RWPE1 (cell line): Measurements from ENCODE around the gene C9orf50.

Source experiments
- CTCF ChIA-PET: fragments of 350-600 bp; sonication (Branson Sonifier 250); formaldehyde crosslinking; extraction: SDS; loops from one replicate; lab custom pipeline; 2021; lab: Yijun Ruan, JAX
- POLR2A ChIA-PET: fragments of 400-600 bp; formaldehyde crosslinking; extraction: SDS; loops from one replicate; lab custom pipeline; 2020; ENCODE audit warnings: antibody characterized with exemption; ENCODE audit not compliant: low non-redundant PET; lab: Yijun Ruan, JAX
- DNase-seq: peaks from one replicate; pipeline ENCODE4 v3.0.0; 2012; ENCODE audit warnings: low spot score
- H3K27ac ChIP-seq: fragments of 450-650 bp; 2 replicates; pipeline ENCODE4 v1.5.1; 2017
- CTCF ChIP-seq: fragments of 450-650 bp; conservative IDR thresholded peaks from 2 replicates; pipeline ENCODE4 v1.5.1; 2017; ENCODE audit warnings: low read depth, mild to moderate bottlenecking

C9orf50 gene

GRCh38 chr9:129649726-129650679 lies 29.1 kb upstream of the C9orf50 start:
- ChIA-PET POLR2A (no interaction called here), CTCF (interaction anchor here (0.6 to 0.7 kb wide), 3 partner anchors 140 to 824 kb away, joined by 3 to 5 read pairs (median 4); no protein-coding TSS in a partner anchor)
- H3K27ac ChIP-seq = no peak overlapping the region
- TF ChIP-seq CTCF = no peak
- DNase-seq = no peak

- no peak for TF ChIP-seq CTCF
- POLR2A ChIA-PET = no interaction called here
- DNase-seq = no peak
- H3K27ac ChIP-seq = no peak overlapping the region
- CTCF ChIA-PET = no interaction called here
Measured at GRCh38 chr9:129648764-129649115, 27.8 kb upstream of the C9orf50 start.

- DNase-seq = no peak
- H3K27ac ChIP-seq = no peak overlapping the region
Measured at GRCh38 chr9:129648092-129648763, 27.3 kb upstream of the C9orf50 start.

GRCh38 chr9:129647635-129648034 lies 26.7 kb upstream of the C9orf50 start:
- no peak for TF ChIP-seq CTCF
- ChIA-PET POLR2A (no interaction called here), CTCF (no interaction called here)
- DNase-seq = no peak
- no peak overlapping the region for H3K27ac ChIP-seq

More at GRCh38 chr9:129648092-129648763, 27.3 kb upstream of the C9orf50 start:
- ChIA-PET CTCF (no interaction called here), POLR2A (no interaction called here)
- TF ChIP-seq CTCF = no peak

GRCh38 chr9:129646654-129647053 lies 25.8 kb upstream of the C9orf50 start:
- no peak overlapping the region for H3K27ac ChIP-seq
- POLR2A ChIA-PET = no interaction called here
- no peak for DNase-seq
- CTCF ChIA-PET = interaction anchor here (0.6 to 1.4 kb wide), 5 partner anchors 18 to 1481 kb away, joined by 3 to 7 read pairs (median 5); no protein-coding TSS in a partner anchor
- no peak for TF ChIP-seq CTCF

GRCh38 chr9:129646252-129646651 lies 25.4 kb upstream of the C9orf50 start:
- ChIA-PET CTCF (interaction anchor here (0.6 to 1.4 kb wide), 4 partner anchors 35 to 1481 kb away, joined by 3 to 7 read pairs (median 5); no protein-coding TSS in a partner anchor), POLR2A (no interaction called here)
- DNase-seq = no peak
- no peak for TF ChIP-seq CTCF
- H3K27ac ChIP-seq = no peak overlapping the region
